SW480 (cell line): ENCODE measurements around the gene ISG20L2.

ENCODE experiments used
- DNase-seq: peaks from one replicate; pipeline ENCODE4 v3.0.0-alpha.2; 2016; ENCODE audit warnings: low spot score

The ISG20L2 gene

DNA sequence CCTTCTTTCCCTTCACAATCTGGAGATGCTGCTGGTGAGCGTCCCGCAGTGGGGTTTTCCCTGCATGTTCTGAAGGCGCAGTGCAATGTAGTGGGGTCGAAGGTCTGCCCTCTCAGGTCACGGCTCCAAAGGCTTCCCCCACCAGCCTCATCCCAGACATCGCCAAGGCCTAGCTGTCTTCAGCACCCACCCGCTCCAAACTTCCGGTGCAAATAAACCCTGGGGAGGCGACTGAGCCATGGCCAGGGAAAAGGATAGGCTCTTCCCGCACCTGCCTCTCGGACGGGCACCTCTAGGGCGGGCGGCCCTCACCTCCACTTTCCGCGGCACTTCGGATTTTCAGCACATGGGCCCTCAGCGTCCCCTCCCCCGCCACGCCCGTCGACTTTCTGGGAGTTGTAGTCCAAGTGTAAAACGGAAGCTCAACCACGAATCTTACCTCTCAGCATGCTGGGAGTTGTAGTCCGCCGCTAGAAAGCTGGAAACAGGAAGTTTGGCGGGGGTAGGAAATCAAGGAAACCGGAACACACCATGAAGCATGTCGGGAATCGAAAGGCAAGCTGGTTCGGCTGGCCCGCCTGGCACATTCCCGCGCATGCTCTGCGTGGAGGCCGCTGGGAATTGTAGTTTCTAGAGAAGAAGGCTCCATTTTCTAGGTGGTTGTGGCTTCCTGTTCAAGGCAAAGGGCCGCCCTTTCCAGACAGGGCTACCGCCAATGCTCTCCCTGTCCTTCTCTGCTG is 12.3 kb upstream of the ISG20L2 start, which contains the start of gene MRPL24:
TSS of gene MRPL24 (minus strand) at position 348 of the 740 bp plus-strand sequence. CDS start 2,384 bp downstream, outside the sequence.
- DNase-seq: peak; percentile 99

DNA sequence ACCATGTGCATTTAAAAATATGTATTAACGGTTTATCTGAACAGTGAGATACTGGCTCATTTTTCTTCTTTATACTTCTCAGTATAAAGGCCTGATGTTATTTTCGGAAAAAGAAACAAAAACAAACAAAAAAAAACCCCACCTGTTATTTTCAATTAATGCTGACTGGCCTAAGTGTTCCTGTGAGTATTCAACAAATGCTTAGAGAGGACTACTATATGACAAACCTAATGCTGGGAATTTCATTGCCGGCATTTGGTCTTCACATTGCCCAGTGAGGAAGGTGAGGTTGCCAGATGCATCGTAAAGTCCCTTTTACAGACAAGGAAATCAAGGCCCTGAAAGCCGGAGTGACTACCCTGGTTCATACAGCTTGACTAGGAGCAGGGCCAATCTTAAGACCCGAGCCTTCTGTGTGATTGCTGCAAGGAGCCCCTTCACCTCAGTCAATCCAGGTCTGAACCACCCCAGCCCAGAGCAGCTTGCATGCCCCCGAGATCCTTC is 11.7 kb upstream of the ISG20L2 start:
- DNase-seq: no peak

DNA sequence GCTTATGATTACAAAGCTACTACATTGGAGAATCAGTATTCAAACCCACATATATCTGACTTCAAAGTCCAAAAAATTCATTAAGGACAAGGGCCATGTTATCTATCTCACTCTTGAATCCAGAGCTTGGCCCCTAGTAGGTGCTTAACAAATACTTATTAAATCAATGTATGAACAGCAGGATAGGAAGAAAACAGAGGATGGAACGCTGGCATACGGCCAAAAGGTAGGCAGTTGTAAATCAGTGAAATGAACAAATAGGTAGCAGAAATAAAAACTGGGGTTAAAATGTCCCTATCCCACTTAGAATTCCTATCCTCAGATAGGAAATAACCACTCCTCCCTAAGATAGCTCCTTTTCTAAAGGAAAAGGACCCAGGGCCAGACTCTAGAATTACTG is 10.3 kb upstream of the ISG20L2 start:
- no peak for DNase-seq

DNA sequence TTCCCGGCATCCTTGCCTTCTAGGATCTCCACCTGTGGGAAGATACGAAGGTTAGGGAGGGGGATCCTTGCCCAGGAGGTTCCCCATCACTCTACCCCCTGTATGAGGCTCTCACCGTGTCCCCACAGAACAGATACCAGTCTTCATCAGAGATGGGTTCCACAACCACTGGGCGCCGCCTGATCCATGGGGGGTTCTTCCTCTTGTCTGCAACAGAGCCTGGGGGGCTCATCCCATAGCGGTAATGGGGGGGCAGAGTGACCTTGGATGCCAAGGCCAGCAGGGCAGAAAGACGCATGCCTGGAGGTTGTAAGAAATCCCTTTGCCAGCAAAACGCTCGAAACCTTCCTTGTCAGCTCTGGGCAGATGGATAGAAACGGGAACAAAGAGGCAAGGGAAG is 9.8 kb upstream of the ISG20L2 start:
- DNase-seq: no peak

DNA sequence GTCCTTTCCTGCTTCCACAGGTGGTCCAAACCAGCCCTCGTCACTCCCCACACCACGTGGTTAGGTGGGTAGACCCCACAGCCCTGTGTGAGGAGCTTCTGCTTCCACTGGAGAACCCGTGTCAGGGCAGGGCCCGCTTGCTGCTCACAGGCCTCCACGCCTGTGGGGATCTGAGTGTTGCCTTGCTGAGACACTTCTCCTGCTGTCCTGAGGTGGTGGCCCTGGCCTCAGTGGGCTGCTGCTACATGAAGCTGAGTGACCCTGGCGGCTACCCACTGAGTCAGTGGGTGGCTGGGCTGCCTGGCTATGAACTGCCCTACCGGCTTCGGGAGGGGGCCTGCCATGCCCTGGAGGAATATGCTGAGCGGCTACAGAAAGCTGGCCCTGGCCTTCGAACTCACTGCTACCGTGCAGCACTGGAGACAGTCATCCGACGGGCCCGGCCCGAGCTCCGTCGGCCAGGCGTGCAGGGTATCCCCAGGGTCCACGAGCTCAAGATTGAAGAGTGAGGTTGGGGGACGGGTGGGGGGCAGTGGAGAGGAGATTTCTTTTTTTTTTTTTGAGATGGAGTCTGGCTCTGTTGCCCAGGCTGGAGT is 5.5 kb upstream of the ISG20L2 start:
- DNase-seq: no peak

DNA sequence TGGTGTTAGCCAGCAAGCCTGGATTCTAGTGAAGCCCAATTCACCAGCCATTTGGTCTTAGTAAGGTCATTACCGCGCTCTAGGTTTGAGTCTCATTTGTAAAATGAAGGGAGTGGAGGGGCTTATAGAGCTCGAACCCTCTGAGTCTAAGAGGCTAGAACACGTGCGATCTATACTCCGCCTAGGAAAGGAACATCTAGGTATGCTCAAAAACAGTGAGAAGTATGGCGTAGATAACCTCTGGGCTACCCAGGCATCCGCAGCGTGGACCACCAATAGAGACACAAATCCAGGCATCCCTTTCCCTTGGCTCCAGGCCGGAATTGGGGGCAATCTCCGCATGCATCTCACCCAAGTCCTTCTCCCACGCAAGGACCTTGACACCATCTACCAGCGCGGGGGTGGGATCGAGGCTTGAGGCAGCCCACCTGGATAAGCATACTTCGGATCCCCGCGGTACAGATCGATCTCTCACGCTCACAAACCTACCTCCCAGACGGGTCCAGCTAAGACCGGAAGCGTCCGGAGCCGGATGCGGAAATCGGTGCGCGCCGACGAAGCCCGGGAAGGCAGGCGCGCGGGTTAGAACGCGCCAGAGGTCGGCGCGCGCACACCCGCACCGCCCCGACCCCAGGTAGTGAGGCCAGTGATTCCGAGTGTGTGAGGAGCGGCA is 504 bp downstream of the ISG20L2 start, which contains the start of gene METTL25B:
TSS of gene METTL25B (plus strand) at position 544 of the 673 bp plus-strand sequence. CDS start 636 bp downstream, outside the sequence.
- peak; percentile 69 for DNase-seq

DNA sequence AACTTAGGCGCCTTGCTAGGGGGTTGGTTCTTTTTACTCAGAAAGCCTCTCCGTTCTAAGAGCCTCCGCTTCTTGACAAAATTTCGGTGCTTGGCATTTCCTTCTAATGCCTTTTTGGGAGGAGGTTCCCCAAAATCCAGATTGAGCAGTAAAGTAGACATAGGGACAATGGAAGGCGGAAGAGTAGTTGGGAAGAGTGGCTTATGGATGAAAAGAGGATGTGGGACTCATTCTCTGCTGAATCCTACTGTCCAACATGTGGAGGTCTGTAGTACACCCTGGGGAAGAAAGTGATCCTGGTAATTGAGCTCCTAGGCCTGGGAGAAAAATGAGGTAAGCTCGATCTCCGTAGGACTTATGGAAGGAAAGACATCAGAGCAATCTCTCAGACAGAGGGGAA is 1.1 kb downstream of the ISG20L2 start:
- no peak for DNase-seq

DNA sequence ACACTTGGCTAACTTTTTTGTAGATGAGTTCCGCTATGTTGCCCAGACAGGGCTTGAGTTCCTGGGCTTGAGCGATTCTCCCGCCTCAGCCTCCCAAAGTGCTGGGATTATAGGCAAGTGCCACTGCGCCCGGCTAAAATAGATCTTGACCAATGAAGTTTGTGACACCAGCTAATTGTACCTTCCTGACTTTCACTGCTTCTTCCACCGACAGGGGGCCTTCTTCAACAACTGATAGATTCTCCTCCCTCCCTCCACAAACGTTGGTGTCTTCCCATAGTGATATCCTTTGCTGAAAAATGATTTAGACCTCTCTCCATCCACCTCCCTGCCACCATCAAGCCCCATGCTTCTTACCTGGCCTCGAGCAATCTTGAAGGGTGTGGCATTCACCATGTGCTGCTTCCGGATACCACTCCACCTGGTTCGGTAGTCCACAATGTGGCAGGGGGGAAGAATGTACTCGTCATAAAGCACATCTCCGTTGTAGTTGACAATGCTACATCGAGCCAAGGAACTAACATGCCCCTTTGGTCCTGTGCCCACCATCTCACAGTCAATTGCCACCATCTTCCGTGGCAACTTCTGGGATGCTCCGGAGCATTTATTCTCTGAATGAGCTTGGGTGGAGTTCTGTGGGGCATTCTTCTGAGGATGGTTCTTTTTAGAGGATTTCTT is 1.9 kb downstream of the ISG20L2 start:
- DNase-seq: peak; percentile 77

DNA sequence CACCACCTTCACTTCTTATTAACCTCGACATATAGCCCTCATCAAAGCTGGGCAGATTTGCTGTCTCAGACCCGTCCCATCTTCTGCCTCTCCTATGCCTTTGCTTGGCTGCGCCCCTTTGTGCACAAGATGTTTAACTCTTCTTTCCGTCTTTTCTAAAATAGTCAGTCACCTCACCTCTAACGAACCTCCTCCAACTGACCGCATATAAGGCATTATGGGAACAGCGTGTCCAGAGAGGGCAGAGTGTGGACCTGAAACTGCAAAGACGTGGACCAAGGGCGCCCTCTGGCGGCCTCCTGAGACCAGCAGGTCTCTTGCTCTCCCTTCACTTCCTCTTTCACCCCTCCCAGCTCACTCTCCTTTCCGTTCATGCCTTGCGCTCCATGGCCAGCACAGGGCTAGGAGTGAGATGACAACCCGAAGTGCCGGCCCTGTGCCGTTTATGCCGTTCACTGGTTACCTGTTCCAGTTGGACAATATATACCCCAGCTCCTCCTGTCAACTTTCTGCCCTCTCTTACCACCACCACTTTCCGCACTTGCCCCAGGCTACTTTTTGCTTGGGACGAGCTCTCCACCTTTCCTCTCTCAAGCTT is 2.8 kb downstream of the ISG20L2 start:
- peak; percentile 86 for DNase-seq

DNA sequence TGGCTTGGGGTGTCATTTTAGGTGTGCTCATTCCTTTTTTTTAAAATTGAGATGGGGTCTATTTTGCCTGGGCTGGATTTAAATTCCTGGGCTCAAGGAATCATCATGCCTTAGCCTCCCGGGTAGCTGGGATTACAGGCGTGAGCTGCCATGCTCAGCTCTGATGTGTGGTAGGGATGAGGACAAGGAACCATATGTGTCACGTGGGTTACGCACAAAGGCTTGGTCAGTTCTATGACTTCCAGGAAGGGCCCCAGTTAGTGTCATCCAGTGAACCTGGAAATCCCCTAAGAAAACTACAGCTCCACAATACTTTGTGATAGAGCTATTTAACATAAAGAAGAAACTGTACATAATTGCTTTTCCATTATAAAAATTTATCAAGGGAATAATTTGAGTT is 7.0 kb downstream of the ISG20L2 start:
- no peak for DNase-seq

DNA sequence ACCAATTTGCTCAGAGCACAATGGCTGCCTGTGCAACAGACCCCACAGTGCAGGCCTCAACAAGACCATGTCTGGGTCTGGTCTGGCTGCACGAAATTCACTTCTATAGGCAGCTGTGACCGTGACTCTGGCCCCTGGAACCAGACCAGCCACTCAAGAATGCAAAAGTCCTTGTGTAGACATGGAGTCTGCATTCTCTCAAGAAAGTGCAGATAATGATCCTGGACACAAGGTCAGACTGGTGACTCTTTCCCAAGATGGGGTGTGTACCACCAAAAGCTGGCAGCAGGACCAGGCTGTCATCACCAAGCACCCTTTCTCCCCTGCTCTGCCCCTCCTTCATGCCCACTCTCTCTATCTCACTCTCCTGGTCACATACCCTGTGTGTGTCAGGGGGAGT is 7.4 kb downstream of the ISG20L2 start:
- no peak for DNase-seq

DNA sequence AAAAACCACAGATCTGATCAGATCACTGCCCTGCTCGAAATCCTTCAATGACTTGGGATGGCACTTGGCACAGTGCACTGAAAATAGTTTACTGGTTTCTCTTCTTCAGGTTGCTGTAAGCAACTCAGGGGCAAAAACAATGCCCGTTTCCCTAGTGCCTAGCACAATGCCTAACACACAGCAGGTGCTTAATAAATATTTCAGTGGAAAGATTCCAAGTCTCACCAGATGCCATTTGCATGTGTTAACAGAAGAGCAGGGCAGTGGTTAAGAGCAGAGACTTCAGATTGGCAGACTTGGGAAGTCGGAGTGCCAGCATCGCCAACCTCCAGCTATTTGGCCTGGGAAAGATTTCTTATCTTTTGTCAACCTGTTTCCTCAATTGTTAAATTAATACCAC is 11.2 kb downstream of the ISG20L2 start:
- no peak for DNase-seq

DNA sequence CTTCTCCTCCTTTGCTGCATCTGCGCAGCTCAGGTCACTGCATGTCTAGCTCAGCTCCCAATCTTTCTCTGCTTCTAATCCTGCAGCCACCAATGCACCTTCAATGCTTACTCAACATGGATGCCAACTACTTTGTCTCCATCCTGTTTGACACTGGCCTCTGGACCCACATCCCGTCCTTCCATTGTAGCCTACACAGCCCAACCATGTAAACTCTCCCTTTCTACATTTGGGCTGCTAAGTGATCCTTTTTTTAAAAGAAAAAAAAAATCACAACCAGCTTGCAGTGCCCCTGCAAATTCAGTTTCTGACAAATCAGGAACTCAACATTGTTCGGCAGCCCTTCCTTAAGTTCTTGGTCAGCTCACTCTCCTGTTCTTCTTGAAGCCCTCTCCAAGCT is 13.7 kb downstream of the ISG20L2 start:
- DNase-seq: no peak

DNA sequence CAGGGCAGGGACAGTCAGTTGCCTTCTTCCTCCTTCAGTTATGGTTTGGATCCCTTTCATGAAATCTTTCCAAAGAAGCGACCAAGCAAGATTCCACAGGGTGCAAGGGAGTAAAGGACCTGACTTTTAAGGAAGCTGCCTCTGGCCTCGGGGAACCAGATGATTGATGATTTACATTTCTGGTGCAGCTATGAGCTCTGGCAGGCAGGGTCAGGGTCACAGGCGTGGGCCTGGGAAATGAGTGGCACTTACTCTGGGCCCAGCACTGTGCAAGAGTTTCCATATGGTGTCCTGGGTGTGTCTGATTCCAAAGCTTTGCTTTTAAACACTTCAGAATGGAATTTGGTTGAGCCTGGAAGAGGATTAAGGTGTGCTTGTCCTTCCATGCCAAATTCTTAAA is 15.9 kb downstream of the ISG20L2 start:
- DNase-seq: no peak

DNA sequence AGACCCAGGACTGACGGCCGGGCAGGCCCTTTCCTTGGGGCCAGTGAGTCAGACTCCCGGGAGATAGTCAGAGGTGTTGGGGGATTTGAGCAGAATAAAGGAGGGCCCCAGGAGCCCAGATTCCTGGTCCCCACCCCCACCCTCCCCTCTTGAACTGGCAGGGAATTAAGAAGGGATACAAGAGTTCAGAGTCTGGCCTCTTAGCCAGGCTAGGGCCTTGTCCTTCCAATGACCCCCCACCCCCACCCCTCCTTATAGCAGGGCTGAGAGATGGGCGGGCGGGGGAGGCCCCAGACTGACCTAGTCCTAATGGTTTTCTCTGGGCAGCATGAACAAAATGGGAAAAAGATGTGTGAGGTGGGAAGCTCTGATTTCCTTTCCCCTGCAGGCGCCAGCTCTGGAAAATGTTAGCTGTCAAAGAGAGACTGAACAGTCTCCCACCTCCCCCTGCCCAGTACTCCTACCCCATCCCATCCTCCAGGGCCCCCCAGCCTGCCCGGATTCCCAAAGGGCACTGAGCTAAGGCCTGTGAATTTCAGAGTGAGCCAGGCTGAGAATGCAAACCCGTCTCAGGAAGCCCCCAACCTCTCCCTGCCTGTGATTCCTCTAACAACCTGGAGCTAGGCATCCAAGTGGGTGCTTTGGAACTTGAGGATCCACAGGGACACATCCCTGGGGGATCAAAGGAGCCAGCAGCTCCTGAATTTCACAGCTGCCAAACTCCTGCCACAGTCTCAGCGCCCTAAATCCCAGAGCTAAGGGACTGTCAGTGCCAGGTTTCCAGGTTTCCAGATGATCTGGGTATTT is 17.4 kb downstream of the ISG20L2 start:
- DNase-seq: no peak

DNA sequence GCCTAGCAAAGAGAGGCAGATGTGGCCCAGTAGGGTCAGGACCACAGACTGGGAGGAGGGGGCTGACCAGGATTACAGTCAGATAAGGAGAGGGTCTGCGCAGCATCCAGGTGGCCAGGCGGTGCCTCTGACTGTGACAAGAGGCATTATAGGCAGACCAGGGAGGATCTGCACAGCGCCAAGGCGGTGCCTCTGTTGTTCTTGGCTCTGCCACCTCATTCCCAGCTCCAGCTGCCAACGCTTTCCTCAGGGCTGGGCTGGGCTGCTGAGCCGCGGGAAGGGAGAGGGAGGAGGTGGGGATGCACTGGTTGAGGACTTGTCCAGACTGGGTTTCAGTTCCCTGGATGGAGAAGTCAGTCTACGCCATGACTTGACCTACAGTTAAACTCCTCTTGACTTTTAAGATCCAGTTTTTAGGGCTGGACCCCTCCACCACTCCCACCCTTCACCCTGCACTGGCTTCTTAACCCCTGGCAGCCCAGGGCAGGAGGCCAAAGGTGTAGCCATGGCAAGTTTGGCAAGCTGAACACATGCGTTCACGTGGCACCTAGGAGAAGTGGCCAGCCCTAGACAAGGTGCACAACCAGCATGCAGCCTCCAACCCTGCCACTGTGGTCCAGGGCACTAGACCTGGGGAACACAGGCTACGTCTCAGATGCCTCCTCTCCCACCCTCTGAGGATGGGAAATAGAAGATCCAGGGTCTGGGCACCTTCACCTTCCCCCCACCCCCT is 18.6 kb downstream of the ISG20L2 start:
- no peak for DNase-seq

DNA sequence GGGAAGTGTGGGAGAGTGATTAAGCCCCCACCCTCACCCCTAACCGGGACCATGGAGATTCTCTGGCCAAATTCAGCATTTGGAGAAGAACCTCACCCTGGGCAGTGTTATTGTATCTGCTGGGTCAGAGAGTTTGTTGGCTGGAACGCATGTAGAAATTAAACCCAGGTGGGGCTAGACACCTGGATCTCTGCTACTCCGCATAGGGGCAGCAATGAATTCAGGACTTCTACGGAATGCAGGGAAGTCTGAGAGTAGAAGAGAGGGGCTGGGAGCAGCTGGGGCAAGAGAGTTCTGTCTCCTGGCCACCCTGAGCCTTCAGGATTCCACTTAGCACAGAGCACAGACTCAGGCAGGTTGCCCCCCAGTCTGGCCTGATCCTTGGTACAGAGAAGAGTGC is 19.5 kb downstream of the ISG20L2 start:
- no peak for DNase-seq

DNA sequence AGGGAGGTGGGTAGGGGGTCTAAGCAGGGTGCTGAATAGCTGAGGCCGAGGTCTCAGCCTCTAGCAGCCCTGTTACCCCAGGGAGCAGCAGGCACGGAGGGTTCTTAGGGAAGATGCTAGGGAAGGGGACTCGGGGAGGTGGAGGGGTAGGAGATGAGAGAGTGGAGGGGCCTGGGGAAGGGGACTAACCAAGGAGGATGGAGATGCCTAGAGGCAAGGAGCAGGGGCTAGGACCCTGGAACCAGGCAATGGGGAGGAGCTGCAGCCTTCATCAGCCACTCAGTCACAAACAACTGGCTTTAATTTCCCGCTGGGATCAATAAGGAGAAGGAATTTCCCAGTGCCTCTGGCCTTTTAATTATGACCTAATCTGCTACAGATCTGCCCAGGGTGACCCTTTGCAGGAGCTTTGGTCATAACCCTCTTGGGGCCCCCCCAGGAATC is 20.3 kb downstream of the ISG20L2 start:
- DNase-seq: no peak

DNA sequence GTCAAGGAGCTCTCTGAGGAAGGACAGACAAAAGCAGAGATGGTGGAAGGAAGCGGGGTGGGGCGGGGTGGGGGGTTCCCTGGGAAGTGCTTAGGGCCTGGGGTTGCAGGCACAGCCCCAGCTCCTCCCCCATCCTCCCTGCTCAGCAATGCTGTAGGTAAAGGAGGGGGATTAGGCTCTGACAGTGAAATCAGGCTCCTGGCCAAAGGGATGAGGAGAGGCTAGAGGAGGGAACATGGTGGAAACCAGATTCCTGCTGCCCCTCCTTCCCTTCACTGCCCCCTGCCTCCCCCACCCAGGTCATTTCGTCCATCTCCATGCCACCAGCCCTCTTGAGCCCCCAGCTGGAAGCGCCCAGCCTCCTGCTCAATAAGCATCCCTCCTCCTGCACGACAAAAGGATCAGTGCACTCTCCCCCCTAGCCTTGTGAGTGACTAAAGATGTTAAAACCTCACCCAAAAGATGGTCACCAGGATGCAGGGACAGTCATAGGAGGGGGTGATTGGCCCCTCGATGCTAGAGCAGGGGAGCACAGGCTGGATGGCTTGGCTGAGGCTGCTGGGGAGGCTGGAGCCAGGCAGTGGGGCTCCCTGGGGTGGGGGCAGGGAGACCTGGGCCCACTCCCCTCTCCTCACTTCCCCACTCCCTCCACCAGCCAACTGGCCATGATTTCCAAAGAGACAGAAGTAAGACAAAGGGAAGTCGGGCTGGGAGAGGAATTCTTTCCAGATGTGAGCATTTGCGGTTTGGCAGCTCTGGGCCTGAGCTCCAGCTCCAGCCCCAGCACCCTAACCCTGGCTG is 20.9 kb downstream of the ISG20L2 start:
- no peak for DNase-seq
